ENCODE measurements around the gene PDE3A. TPM values are rescaled to one million over a fixed set of nuclear protein-coding genes. Genes with fewer than 3 reads are reported as not detected.

Gene PDE3A
- total RNA-seq, 2 donors from 2014 or later = not detected

GRCh38 chr12:20477672-20478071, 109.3 kb downstream of the PDE3A start:
- H3K4me3 Mint-ChIP-seq = no peak overlapping the region
- ATAC-seq (replicated peaks in 1 of 2) (no peak), DNase-seq (no peak)
- no peaks in the 10 kb centered on the region for H3K36me3 Mint-ChIP-seq (ENCODE audit: insufficient read depth in 2 of 2)
- H3K4me1 Mint-ChIP-seq (ENCODE audit: low read depth) = no peaks in the 10 kb centered on the region
- no peak overlapping the region for H3K27ac Mint-ChIP-seq
- no peaks in the 10 kb centered on the region for H3K27me3 Mint-ChIP-seq (ENCODE audit: low read depth)
- H3K9me3 Mint-ChIP-seq = no peaks in the 10 kb centered on the region

GRCh38 chr12:20482491-20483054, 114.2 kb downstream of the PDE3A start:
- DNase-seq (no peak), ATAC-seq (replicated peaks in 1 of 2) (no peak)
- Mint-ChIP-seq H3K9me3 (no peaks in the 10 kb centered on the region), H3K27me3 (ENCODE audit: low read depth) (no peaks in the 10 kb centered on the region), H3K4me1 (ENCODE audit: low read depth) (no peaks in the 10 kb centered on the region), H3K36me3 (ENCODE audit: insufficient read depth in 2 of 2) (no peaks in the 10 kb centered on the region), H3K27ac (no peak overlapping the region), H3K4me3 (no peak overlapping the region)

- no peak overlapping the region for H3K4me3 Mint-ChIP-seq
- no peak overlapping the region for H3K27ac Mint-ChIP-seq
- no peak for ATAC-seq (replicated peaks in 1 of 2)
- no peaks in the 10 kb centered on the region for H3K36me3 Mint-ChIP-seq (ENCODE audit: insufficient read depth in 2 of 2)
- no peaks in the 10 kb centered on the region for H3K27me3 Mint-ChIP-seq (ENCODE audit: low read depth)
- H3K4me1 Mint-ChIP-seq (ENCODE audit: low read depth) = no peaks in the 10 kb centered on the region
- no peaks in the 10 kb centered on the region for H3K9me3 Mint-ChIP-seq
- no peak for DNase-seq
Measured at GRCh38 chr12:20483776-20484175, 115.4 kb downstream of the PDE3A start.

GRCh38 chr12:20486233-20486632, 117.9 kb downstream of the PDE3A start:
- no peak for DNase-seq
- H3K27me3 Mint-ChIP-seq (ENCODE audit: low read depth) = no peaks in the 10 kb centered on the region
- H3K36me3 Mint-ChIP-seq (ENCODE audit: insufficient read depth in 2 of 2) = no peaks in the 10 kb centered on the region
- H3K9me3 Mint-ChIP-seq = no peaks in the 10 kb centered on the region
- no peaks in the 10 kb centered on the region for H3K4me1 Mint-ChIP-seq (ENCODE audit: low read depth)
- no peak overlapping the region for H3K4me3 Mint-ChIP-seq
- H3K27ac Mint-ChIP-seq = no peak overlapping the region
- ATAC-seq (replicated peaks in 1 of 2) = no peak

DNA sequence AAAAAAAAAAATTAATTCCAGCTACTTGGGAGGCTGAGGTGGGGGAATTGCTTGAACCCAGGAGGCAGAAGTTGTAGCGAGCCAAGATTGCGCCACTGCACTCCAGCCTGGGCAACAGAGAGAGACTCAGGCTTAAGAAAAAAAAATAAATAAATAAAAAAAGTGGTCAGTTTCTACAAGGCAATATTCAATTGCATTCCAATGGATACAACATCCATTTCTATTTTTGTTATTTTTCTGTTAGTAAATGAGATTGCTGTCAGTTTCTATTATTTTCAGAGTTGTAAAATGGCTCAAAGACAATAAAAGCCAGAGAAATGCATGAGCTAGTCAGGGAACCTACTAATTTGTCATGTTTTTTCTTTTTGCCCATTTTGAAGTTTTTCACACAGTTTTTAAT, 119.2 kb downstream of the PDE3A start:
- Mint-ChIP-seq H3K27me3 (ENCODE audit: low read depth) (no peaks in the 10 kb centered on the region), H3K36me3 (ENCODE audit: insufficient read depth in 2 of 2) (no peaks in the 10 kb centered on the region), H3K4me1 (ENCODE audit: low read depth) (peaks cover 7% of the 10 kb centered on the region), H3K27ac (no peak overlapping the region), H3K4me3 (no peak overlapping the region), H3K9me3 (peaks cover 0 to 2% of the 10 kb centered on the region in 2 donors)
- no peak for ATAC-seq (replicated peaks in 1 of 2)
- DNase-seq = no peak

DNA sequence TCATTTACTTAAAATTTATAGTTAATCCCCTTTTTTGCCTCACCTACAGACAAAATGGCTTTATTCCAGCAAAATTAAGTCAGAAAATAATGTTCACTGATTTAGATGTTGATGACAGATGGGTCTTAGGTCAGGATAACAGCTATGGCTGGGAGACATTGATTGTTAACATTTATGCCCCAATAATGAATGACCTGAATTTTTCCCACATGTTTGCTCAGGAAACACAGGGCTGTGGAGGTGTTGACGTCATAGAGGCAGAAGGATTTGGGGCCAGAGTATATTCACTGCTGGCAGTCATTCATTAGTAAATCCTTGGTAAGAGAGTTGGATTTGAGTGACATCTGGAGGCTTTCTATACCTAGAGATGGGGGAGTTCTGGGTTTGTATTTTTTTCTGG, 121.3 kb downstream of the PDE3A start:
- Mint-ChIP-seq H3K4me3 (no peak overlapping the region), H3K36me3 (ENCODE audit: insufficient read depth in 2 of 2) (no peaks in the 10 kb centered on the region), H3K27me3 (ENCODE audit: low read depth) (no peaks in the 10 kb centered on the region), H3K4me1 (ENCODE audit: low read depth) (peaks cover 9% of the 10 kb centered on the region), H3K9me3 (peaks cover 0 to 2% of the 10 kb centered on the region in 2 donors), H3K27ac (no peak overlapping the region)
- ATAC-seq (replicated peaks in 1 of 2) (no peak), DNase-seq (no peak)

DNA sequence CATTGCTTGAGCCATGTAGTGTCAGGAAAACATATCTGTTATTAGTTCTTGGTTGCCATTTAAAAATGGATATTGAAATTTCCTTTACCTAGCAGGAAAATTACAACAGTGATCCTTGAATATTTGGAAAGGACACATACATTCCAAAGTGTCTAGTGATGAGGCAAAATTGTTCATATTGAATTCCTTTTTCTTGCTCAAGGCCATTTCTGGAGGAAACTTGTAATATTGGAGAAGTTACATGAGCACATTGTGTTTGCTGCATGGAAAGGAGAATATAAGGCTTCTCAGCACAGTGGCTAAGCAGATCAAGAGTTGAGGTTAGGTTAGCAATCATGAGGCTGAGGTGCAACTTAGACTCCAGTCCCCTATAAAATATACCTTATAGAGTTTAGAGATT, 121.9 kb downstream of the PDE3A start:
- peaks cover 9% of the 10 kb centered on the region for H3K4me1 Mint-ChIP-seq (ENCODE audit: low read depth)
- DNase-seq (no peak), ATAC-seq (replicated peaks in 1 of 2) (no peak)
- H3K27me3 Mint-ChIP-seq (ENCODE audit: low read depth) = no peaks in the 10 kb centered on the region
- H3K9me3 Mint-ChIP-seq = peaks cover 0 to 2% of the 10 kb centered on the region in 2 donors
- H3K27ac Mint-ChIP-seq = no peak overlapping the region
- H3K36me3 Mint-ChIP-seq (ENCODE audit: insufficient read depth in 2 of 2) = no peaks in the 10 kb centered on the region
- H3K4me3 Mint-ChIP-seq = no peak overlapping the region

DNA sequence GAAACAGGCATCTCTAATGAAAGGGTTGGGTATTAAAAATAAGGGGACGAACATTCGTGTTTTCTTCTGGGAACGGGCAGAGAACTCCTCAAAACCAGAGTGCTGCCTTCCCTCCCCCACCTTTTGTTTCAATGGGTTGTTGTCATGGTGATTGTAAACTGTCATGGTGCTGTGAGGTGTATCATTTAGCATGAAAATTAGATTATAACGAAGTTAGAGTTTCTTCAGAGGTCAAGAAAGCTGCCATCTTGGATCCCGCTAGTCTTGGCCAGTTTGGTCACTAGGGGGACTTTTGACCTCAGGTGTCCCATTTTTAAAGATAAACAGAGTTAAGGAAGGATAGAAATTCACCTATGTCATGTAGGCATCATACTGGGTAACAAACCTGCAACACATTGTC, 123.0 kb downstream of the PDE3A start:
- Mint-ChIP-seq H3K36me3 (ENCODE audit: insufficient read depth in 2 of 2) (no peaks in the 10 kb centered on the region), H3K27me3 (ENCODE audit: low read depth) (no peaks in the 10 kb centered on the region), H3K9me3 (peaks cover 0 to 2% of the 10 kb centered on the region in 2 donors), H3K27ac (no peak overlapping the region), H3K4me3 (no peak overlapping the region), H3K4me1 (ENCODE audit: low read depth) (peaks cover 9% of the 10 kb centered on the region)
- DNase-seq (no peak), ATAC-seq (replicated peaks in 1 of 2) (no peak)

GRCh38 chr12:20492251-20492760, 124.0 kb downstream of the PDE3A start:
- Mint-ChIP-seq H3K9me3 (peaks cover 0 to 2% of the 10 kb centered on the region in 2 donors), H3K27ac (no peak overlapping the region), H3K4me1 (ENCODE audit: low read depth) (peaks cover 9% of the 10 kb centered on the region), H3K36me3 (ENCODE audit: insufficient read depth in 2 of 2) (no peaks in the 10 kb centered on the region), H3K27me3 (ENCODE audit: low read depth) (no peaks in the 10 kb centered on the region), H3K4me3 (peak overlapping the region in 1 of 2 donors; percentile 6)
- ATAC-seq (replicated peaks in 1 of 2) (peak; percentile 92 to 97), DNase-seq (peak; percentile 18 to 22)

GRCh38 chr12:20493934-20494333, 125.6 kb downstream of the PDE3A start:
- Mint-ChIP-seq H3K27ac (no peak overlapping the region), H3K4me1 (ENCODE audit: low read depth) (peaks cover 9% of the 10 kb centered on the region), H3K36me3 (ENCODE audit: insufficient read depth in 2 of 2) (no peaks in the 10 kb centered on the region), H3K4me3 (no peak overlapping the region), H3K9me3 (peaks cover 0 to 2% of the 10 kb centered on the region in 2 donors), H3K27me3 (ENCODE audit: low read depth) (no peaks in the 10 kb centered on the region)
- ATAC-seq (replicated peaks in 1 of 2) (no peak), DNase-seq (no peak)

DNA sequence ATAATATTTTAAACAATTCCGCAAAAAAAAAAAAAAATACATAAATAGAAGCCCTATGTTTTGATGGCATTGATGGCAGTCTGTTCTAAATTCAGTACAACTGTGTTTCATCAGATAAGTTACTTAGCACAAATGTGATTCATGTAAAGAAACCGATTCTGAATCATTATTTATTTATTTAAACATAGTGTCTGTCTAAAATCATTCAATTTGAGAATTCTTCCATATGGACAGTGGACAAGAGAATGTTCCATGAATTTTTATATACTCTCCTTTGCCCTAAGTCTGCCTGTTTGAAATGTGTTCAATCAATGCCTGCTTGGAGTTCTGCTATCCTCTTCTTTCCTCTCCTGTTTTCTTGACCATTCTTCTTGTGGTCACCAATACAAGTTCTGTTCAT, 126.5 kb downstream of the PDE3A start:
- Mint-ChIP-seq H3K4me3 (no peak overlapping the region), H3K27me3 (ENCODE audit: low read depth) (no peaks in the 10 kb centered on the region), H3K36me3 (ENCODE audit: insufficient read depth in 2 of 2) (no peaks in the 10 kb centered on the region), H3K9me3 (peaks cover 0 to 2% of the 10 kb centered on the region in 2 donors), H3K4me1 (ENCODE audit: low read depth) (peaks cover 9% of the 10 kb centered on the region), H3K27ac (no peak overlapping the region)
- ATAC-seq (replicated peaks in 1 of 2) (no peak), DNase-seq (no peak)

- ATAC-seq (replicated peaks in 1 of 2) = no peak
- Mint-ChIP-seq H3K27me3 (ENCODE audit: low read depth) (no peaks in the 10 kb centered on the region), H3K4me1 (ENCODE audit: low read depth) (peaks cover 9% of the 10 kb centered on the region)
Measured at GRCh38 chr12:20495997-20496396, 127.7 kb downstream of the PDE3A start.

GRCh38 chr12:20497707-20498106, 129.4 kb downstream of the PDE3A start:
- no peak for ATAC-seq (replicated peaks in 1 of 2)
- Mint-ChIP-seq H3K27ac (no peak overlapping the region), H3K4me3 (no peak overlapping the region), H3K36me3 (ENCODE audit: insufficient read depth in 2 of 2) (no peaks in the 10 kb centered on the region), H3K9me3 (no peaks in the 10 kb centered on the region), H3K27me3 (ENCODE audit: low read depth) (no peaks in the 10 kb centered on the region), H3K4me1 (ENCODE audit: low read depth) (no peaks in the 10 kb centered on the region)
- DNase-seq = no peak

More at GRCh38 chr12:20495997-20496396, 127.7 kb downstream of the PDE3A start:
- Mint-ChIP-seq H3K36me3 (ENCODE audit: insufficient read depth in 2 of 2) (no peaks in the 10 kb centered on the region), H3K27ac (no peak overlapping the region), H3K9me3 (peaks cover 0 to 2% of the 10 kb centered on the region in 2 donors), H3K4me3 (no peak overlapping the region)
- DNase-seq = no peak

GRCh38 chr12:20501958-20502357, 133.6 kb downstream of the PDE3A start:
- no peak overlapping the region for H3K4me3 Mint-ChIP-seq
- ATAC-seq (replicated peaks in 1 of 2) = no peak
- H3K27ac Mint-ChIP-seq = no peak overlapping the region
- H3K9me3 Mint-ChIP-seq = no peaks in the 10 kb centered on the region
- no peaks in the 10 kb centered on the region for H3K4me1 Mint-ChIP-seq (ENCODE audit: low read depth)
- no peaks in the 10 kb centered on the region for H3K27me3 Mint-ChIP-seq (ENCODE audit: low read depth)
- no peak for DNase-seq
- no peaks in the 10 kb centered on the region for H3K36me3 Mint-ChIP-seq (ENCODE audit: insufficient read depth in 2 of 2)

All from activated T-cell treated with anti-CD3 and anti-CD28 coated beads, Interleukin-2, amount 50 U/mL, for 72 hours (primary cell).